Measurements from ENCODE around the gene NPHP4. TPM values are rescaled to one million over a fixed set of nuclear protein-coding genes. Genes with fewer than 3 reads are reported as not detected.

Gene NPHP4
- total RNA-seq, 1 experiment from 2014 or later, result 3.9 TPM

- Histone ChIP-seq H3K9ac (ENCODE audit: low read length) (no peak overlapping the region), H3K27ac (ENCODE audit: low read length) (no peak overlapping the region), H2AFZ (ENCODE audit: low read length) (no peak overlapping the region), H3K4me2 (ENCODE audit: low read depth, low read length, poor library complexity, severe bottlenecking) (no peak overlapping the region), H3K4me3 (ENCODE audit: low read length) (no peak overlapping the region), H3K4me1 (ENCODE audit: low read length) (no peaks in the 10 kb centered on the region), H4K20me1 (ENCODE audit: insufficient read depth, low read depth, low read length) (no peaks in the 10 kb centered on the region), H3K36me3 (ENCODE audit: insufficient read depth, low read length) (no peaks in the 10 kb centered on the region), H3K9me2 (replicated peaks; ENCODE audit: insufficient read depth, low read length) (no peaks in the 10 kb centered on the region), H3K79me2 (ENCODE audit: low read length) (no peaks in the 10 kb centered on the region), H3K27me3 (ENCODE audit: low read length) (no peaks in the 10 kb centered on the region), H3K9me3 (ENCODE audit: low read length) (no peaks in the 10 kb centered on the region)
- DNase-seq, result no peak
These were observed 70.6 kb downstream of the NPHP4 start for GRCh38 chr1:5921671-5922070.

DNA sequence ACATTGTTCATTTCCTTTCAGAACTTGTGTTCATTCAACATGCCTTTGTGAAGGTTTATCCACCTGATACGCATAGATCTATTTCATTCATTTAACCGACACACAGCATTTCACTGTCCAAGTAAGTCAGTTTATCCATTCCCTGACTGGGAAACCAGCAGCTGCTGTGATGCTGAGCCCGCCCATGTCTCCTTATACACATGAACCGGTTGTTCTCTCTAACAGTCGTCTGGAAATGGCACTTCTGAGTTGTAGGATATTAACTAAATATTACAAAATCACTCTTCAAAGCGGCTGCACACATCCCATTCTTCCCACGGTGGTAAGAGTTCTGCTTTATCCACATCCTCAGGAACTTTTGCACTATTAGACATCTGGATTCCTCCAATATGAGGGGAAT lies 71.1 kb downstream of the NPHP4 start:
- H2AFZ ChIP-seq (ENCODE audit: low read length), result no peak overlapping the region
- no peaks in the 10 kb centered on the region for H3K27me3 ChIP-seq (ENCODE audit: low read length)
- no peaks in the 10 kb centered on the region for H3K79me2 ChIP-seq (ENCODE audit: low read length)
- no peaks in the 10 kb centered on the region for H4K20me1 ChIP-seq (ENCODE audit: insufficient read depth, low read depth, low read length)
- no peak overlapping the region for H3K4me3 ChIP-seq (ENCODE audit: low read length)
- H3K36me3 ChIP-seq (ENCODE audit: insufficient read depth, low read length), result no peaks in the 10 kb centered on the region
- H3K9ac ChIP-seq (ENCODE audit: low read length), result no peak overlapping the region
- DNase-seq, result no peak
- H3K9me2 ChIP-seq (replicated peaks; ENCODE audit: insufficient read depth, low read length), result no peaks in the 10 kb centered on the region
- no peaks in the 10 kb centered on the region for H3K9me3 ChIP-seq (ENCODE audit: low read length)
- no peak overlapping the region for H3K27ac ChIP-seq (ENCODE audit: low read length)
- no peaks in the 10 kb centered on the region for H3K4me1 ChIP-seq (ENCODE audit: low read length)
- H3K4me2 ChIP-seq (ENCODE audit: low read depth, low read length, poor library complexity, severe bottlenecking), result no peak overlapping the region

GRCh38 chr1:5920201-5920600 lies 72.0 kb downstream of the NPHP4 start:
- Histone ChIP-seq H3K9ac (ENCODE audit: low read length) (no peak overlapping the region), H3K4me2 (ENCODE audit: low read depth, low read length, poor library complexity, severe bottlenecking) (no peak overlapping the region), H3K36me3 (ENCODE audit: insufficient read depth, low read length) (no peaks in the 10 kb centered on the region), H3K9me2 (replicated peaks; ENCODE audit: insufficient read depth, low read length) (no peaks in the 10 kb centered on the region), H3K79me2 (ENCODE audit: low read length) (no peaks in the 10 kb centered on the region), H3K27me3 (ENCODE audit: low read length) (no peaks in the 10 kb centered on the region), H4K20me1 (ENCODE audit: insufficient read depth, low read depth, low read length) (no peaks in the 10 kb centered on the region), H3K4me1 (ENCODE audit: low read length) (no peaks in the 10 kb centered on the region), H3K4me3 (ENCODE audit: low read length) (no peak overlapping the region), H3K9me3 (ENCODE audit: low read length) (no peaks in the 10 kb centered on the region), H3K27ac (ENCODE audit: low read length) (no peak overlapping the region), H2AFZ (ENCODE audit: low read length) (no peak overlapping the region)
- no peak for DNase-seq

GRCh38 chr1:5918275-5918649 lies 74.0 kb downstream of the NPHP4 start:
- no peaks in the 10 kb centered on the region for H3K27me3 ChIP-seq (ENCODE audit: low read length)
- H3K9me3 ChIP-seq (ENCODE audit: low read length), result no peaks in the 10 kb centered on the region
- H3K36me3 ChIP-seq (ENCODE audit: insufficient read depth, low read length), result no peaks in the 10 kb centered on the region
- no peak overlapping the region for H2AFZ ChIP-seq (ENCODE audit: low read length)
- H3K4me1 ChIP-seq (ENCODE audit: low read length), result no peaks in the 10 kb centered on the region
- no peak overlapping the region for H3K4me2 ChIP-seq (ENCODE audit: low read depth, low read length, poor library complexity, severe bottlenecking)
- DNase-seq, result no peak
- H3K79me2 ChIP-seq (ENCODE audit: low read length), result no peaks in the 10 kb centered on the region
- H3K9ac ChIP-seq (ENCODE audit: low read length), result no peak overlapping the region
- no peaks in the 10 kb centered on the region for H4K20me1 ChIP-seq (ENCODE audit: insufficient read depth, low read depth, low read length)
- no peak overlapping the region for H3K27ac ChIP-seq (ENCODE audit: low read length)
- no peaks in the 10 kb centered on the region for H3K9me2 ChIP-seq (replicated peaks; ENCODE audit: insufficient read depth, low read length)
- no peak overlapping the region for H3K4me3 ChIP-seq (ENCODE audit: low read length)

- Histone ChIP-seq H3K27ac (ENCODE audit: low read length) (no peak overlapping the region), H3K9ac (ENCODE audit: low read length) (no peak overlapping the region), H3K4me1 (ENCODE audit: low read length) (no peaks in the 10 kb centered on the region), H3K27me3 (ENCODE audit: low read length) (no peaks in the 10 kb centered on the region), H3K79me2 (ENCODE audit: low read length) (no peaks in the 10 kb centered on the region), H4K20me1 (ENCODE audit: insufficient read depth, low read depth, low read length) (no peaks in the 10 kb centered on the region), H2AFZ (ENCODE audit: low read length) (no peak overlapping the region), H3K9me3 (ENCODE audit: low read length) (no peaks in the 10 kb centered on the region), H3K9me2 (replicated peaks; ENCODE audit: insufficient read depth, low read length) (no peaks in the 10 kb centered on the region), H3K4me2 (ENCODE audit: low read depth, low read length, poor library complexity, severe bottlenecking) (no peak overlapping the region), H3K36me3 (ENCODE audit: insufficient read depth, low read length) (no peaks in the 10 kb centered on the region), H3K4me3 (ENCODE audit: low read length) (no peak overlapping the region)
- no peak for DNase-seq
These were observed 74.5 kb downstream of the NPHP4 start for GRCh38 chr1:5917591-5918274.

DNA sequence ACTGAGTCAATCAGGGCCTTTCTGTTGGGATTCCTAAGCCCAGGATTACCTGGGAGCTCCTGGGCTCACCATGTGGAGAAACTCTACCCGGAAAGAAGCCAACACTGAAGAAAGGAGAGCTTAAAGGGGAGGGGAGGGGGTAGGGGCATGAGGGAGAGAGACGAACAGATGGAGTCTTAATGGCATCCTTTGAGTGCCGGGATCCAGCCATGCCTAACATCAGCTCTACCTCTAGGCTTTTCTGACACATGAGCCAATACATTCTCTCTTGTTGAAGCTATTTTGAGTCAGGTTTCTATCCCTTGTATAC lies 75.0 kb downstream of the NPHP4 start:
- no peaks in the 10 kb centered on the region for H3K9me3 ChIP-seq (ENCODE audit: low read length)

GRCh38 chr1:5916572-5917280 lies 75.5 kb downstream of the NPHP4 start:
- H3K4me3 ChIP-seq (ENCODE audit: low read length), result no peak overlapping the region
- no peaks in the 10 kb centered on the region for H3K27me3 ChIP-seq (ENCODE audit: low read length)
- no peaks in the 10 kb centered on the region for H3K36me3 ChIP-seq (ENCODE audit: insufficient read depth, low read length)
- DNase-seq, result no peak
- no peaks in the 10 kb centered on the region for H3K9me3 ChIP-seq (ENCODE audit: low read length)
- no peaks in the 10 kb centered on the region for H3K79me2 ChIP-seq (ENCODE audit: low read length)
- H3K4me1 ChIP-seq (ENCODE audit: low read length), result no peaks in the 10 kb centered on the region
- H3K9me2 ChIP-seq (replicated peaks; ENCODE audit: insufficient read depth, low read length), result no peaks in the 10 kb centered on the region
- H4K20me1 ChIP-seq (ENCODE audit: insufficient read depth, low read depth, low read length), result no peaks in the 10 kb centered on the region
- no peak overlapping the region for H3K27ac ChIP-seq (ENCODE audit: low read length)
- H3K4me2 ChIP-seq (ENCODE audit: low read depth, low read length, poor library complexity, severe bottlenecking), result no peak overlapping the region
- no peak overlapping the region for H3K9ac ChIP-seq (ENCODE audit: low read length)
- H2AFZ ChIP-seq (ENCODE audit: low read length), result no peak overlapping the region

More for the DNA sequence above, 75.0 kb downstream of the NPHP4 start:
- Histone ChIP-seq H4K20me1 (ENCODE audit: insufficient read depth, low read depth, low read length) (no peaks in the 10 kb centered on the region), H3K4me1 (ENCODE audit: low read length) (no peaks in the 10 kb centered on the region), H3K4me3 (ENCODE audit: low read length) (no peak overlapping the region), H3K27ac (ENCODE audit: low read length) (no peak overlapping the region), H3K9ac (ENCODE audit: low read length) (no peak overlapping the region), H3K36me3 (ENCODE audit: insufficient read depth, low read length) (no peaks in the 10 kb centered on the region), H3K4me2 (ENCODE audit: low read depth, low read length, poor library complexity, severe bottlenecking) (no peak overlapping the region), H3K9me2 (replicated peaks; ENCODE audit: insufficient read depth, low read length) (no peaks in the 10 kb centered on the region), H2AFZ (ENCODE audit: low read length) (no peak overlapping the region), H3K27me3 (ENCODE audit: low read length) (no peaks in the 10 kb centered on the region), H3K79me2 (ENCODE audit: low read length) (no peaks in the 10 kb centered on the region)
- DNase-seq, result no peak

DNA sequence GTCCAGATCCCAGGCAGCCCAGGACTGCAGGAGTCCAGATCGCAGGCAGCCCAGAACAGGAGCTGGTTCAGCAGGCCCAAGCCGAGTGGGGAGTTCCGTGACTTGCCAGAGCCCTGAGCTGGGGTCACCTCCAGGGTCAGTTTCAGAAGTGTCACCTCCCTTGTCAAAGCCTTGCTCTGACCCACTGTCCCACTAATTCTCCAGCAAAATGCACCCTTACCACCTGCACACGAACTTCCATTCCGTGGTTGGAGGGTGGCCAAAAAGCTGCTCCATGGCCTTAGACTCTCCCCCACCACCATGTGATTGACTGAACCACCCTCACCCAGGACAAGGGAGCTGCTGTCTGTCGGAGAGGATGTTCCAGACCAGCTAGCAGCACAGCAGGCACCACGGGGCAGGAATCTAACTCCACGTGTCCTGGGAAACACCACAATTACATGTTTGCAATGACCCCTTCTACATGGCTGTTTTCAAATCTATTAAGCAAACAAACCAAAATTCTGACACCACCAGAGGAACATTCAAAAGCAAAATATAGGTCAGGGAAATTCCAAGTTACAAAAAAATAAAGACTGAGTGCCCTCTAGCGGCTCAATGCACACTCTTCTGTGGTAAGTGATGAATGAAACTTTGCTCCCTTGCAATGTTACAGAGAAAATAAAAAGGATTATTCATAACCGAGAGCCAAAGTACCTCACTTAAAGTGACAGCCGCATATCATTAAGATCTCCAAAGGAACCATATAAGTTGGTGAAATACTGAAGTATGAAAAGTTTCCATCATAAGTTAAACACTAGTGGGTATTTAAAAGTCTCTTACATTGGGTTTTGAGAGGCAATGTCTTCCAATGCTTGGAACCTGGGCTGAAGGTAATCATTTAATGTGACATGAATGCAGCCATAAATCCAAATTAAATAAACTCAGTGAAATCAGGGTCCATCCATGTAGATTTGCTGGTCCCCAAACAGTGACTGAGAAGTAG lies 76.3 kb downstream of the NPHP4 start:
- Histone ChIP-seq H3K4me1 (ENCODE audit: low read length) (no peaks in the 10 kb centered on the region), H3K9me2 (replicated peaks; ENCODE audit: insufficient read depth, low read length) (no peaks in the 10 kb centered on the region), H3K27ac (ENCODE audit: low read length) (no peak overlapping the region), H3K36me3 (ENCODE audit: insufficient read depth, low read length) (no peaks in the 10 kb centered on the region), H3K4me3 (ENCODE audit: low read length) (no peak overlapping the region), H3K4me2 (ENCODE audit: low read depth, low read length, poor library complexity, severe bottlenecking) (no peak overlapping the region), H4K20me1 (ENCODE audit: insufficient read depth, low read depth, low read length) (no peaks in the 10 kb centered on the region), H2AFZ (ENCODE audit: low read length) (no peak overlapping the region), H3K27me3 (ENCODE audit: low read length) (no peaks in the 10 kb centered on the region), H3K79me2 (ENCODE audit: low read length) (no peaks in the 10 kb centered on the region), H3K9me3 (ENCODE audit: low read length) (no peaks in the 10 kb centered on the region), H3K9ac (ENCODE audit: low read length) (no peak overlapping the region)
- peak; percentile 68 for DNase-seq

All from Karpas-422 (cell line).